NCI-H146 treated with DMSO at 0.1 percent for 48 hours (cell line): ENCODE measurements around the gene TEX29.

Source experiments
- DNase-seq: peaks from one replicate; lab custom pipeline; 2025; ENCODE audit not compliant: unreplicated experiment; lab: John Stamatoyannopoulos, UW

The TEX29 gene

GRCh38 chr13:111319998-111320911 is at the start of gene TEX29:
Gene TEX29, plus strand, starts transcription at chr13:111320642. Its CDS starts 249 bp downstream, at chr13:111320891.
- no peak for DNase-seq

- DNase-seq = no peak
These were observed 49.4 kb upstream of the TEX29 start for GRCh38 chr13:111270765-111271698.

- DNase-seq = no peak
These were observed 48.3 kb upstream of the TEX29 start for GRCh38 chr13:111272117-111272516.

- DNase-seq = no peak
These were observed 45.1 kb upstream of the TEX29 start for GRCh38 chr13:111275382-111275781.

GRCh38 chr13:111275995-111276618 is 44.3 kb upstream of the TEX29 start:
- no peak for DNase-seq

- DNase-seq = no peak
These were observed 42.2 kb upstream of the TEX29 start for GRCh38 chr13:111278258-111278657.

GRCh38 chr13:111278743-111279652 is 41.4 kb upstream of the TEX29 start:
- no peak for DNase-seq

- DNase-seq = no peak
These were observed 40.2 kb upstream of the TEX29 start for GRCh38 chr13:111280226-111280625.

- no peak for DNase-seq
These were observed 39.5 kb upstream of the TEX29 start for GRCh38 chr13:111280681-111281585.

- DNase-seq = no peak
These were observed 38.6 kb upstream of the TEX29 start for GRCh38 chr13:111281751-111282311.

- DNase-seq = no peak
These were observed 38.0 kb upstream of the TEX29 start for GRCh38 chr13:111282425-111282824.

GRCh38 chr13:111282997-111283396 is 37.4 kb upstream of the TEX29 start:
- DNase-seq = no peak

- DNase-seq = no peak
These were observed 37.0 kb upstream of the TEX29 start for GRCh38 chr13:111283457-111283856.

GRCh38 chr13:111283991-111284390 is 36.5 kb upstream of the TEX29 start:
- DNase-seq = no peak

- DNase-seq = no peak
These were observed 35.9 kb upstream of the TEX29 start for GRCh38 chr13:111284565-111284964.

GRCh38 chr13:111286162-111286561 is 34.3 kb upstream of the TEX29 start:
- no peak for DNase-seq

GRCh38 chr13:111286749-111287148 is 33.7 kb upstream of the TEX29 start:
- no peak for DNase-seq

- DNase-seq = no peak
These were observed 33.2 kb upstream of the TEX29 start for GRCh38 chr13:111287201-111287600.

GRCh38 chr13:111288276-111288675 is 32.2 kb upstream of the TEX29 start:
- DNase-seq = no peak
